ENCODE results near the gene HCN1. TPM values are rescaled to one million over a fixed set of nuclear protein-coding genes. Genes with fewer than 3 reads are reported as not detected.
A peak's percentile ranks its signal among the peaks of the same experiment; 100 is the strongest.

Gene HCN1
- total and polyA plus RNA-seq, 7 donors = 0.20 to 0.36 (median 0.29) TPM; not detected in 3

- Histone ChIP-seq H3K36me3 (ENCODE audit: insufficient read depth in 1 of 2, low read depth in 1 of 2) (no peaks in the 10 kb centered on the region), H3K27me3 (ENCODE audit: insufficient read depth in 3 of 3, low read length in 2 of 3) (peaks cover 0 to 20% (median 7%) of the 10 kb centered on the region in 3 donors), H3K9me3 (no peaks in the 10 kb centered on the region), H3K4me3 (no peak overlapping the region), H3K27ac (no peak overlapping the region), H3K4me1 (no peaks in the 10 kb centered on the region)
- DNase-seq (no peak), ATAC-seq (no peak)
- TF ChIP-seq, protein P1, sequence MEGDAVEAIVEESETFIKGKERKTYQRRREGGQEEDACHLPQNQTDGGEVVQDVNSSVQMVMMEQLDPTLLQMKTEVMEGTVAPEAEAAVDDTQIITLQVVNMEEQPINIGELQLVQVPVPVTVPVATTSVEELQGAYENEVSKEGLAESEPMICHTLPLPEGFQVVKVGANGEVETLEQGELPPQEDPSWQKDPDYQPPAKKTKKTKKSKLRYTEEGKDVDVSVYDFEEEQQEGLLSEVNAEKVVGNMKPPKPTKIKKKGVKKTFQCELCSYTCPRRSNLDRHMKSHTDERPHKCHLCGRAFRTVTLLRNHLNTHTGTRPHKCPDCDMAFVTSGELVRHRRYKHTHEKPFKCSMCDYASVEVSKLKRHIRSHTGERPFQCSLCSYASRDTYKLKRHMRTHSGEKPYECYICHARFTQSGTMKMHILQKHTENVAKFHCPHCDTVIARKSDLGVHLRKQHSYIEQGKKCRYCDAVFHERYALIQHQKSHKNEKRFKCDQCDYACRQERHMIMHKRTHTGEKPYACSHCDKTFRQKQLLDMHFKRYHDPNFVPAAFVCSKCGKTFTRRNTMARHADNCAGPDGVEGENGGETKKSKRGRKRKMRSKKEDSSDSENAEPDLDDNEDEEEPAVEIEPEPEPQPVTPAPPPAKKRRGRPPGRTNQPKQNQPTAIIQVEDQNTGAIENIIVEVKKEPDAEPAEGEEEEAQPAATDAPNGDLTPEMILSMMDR (IDR thresholded peaks at IDR 0.05) = no peak
- intact Hi-C loops (cut with DNase I) = loop anchor here in 1 of 2 donors (5.0 kb wide), 1 partner anchor 660 kb away; no protein-coding TSS in a partner anchor
- 37 to 46% (median 41%) methylated on average over 6 of the region's 6 CpGs for WGBS, 3 donors
Measured at GRCh38 chr5:45697201-45697600, 1.0 kb upstream of the HCN1 start.

- Histone ChIP-seq H3K4me3 (peak overlapping the region; percentile 67), H3K4me1 (no peaks in the 10 kb centered on the region), H3K27me3 (ENCODE audit: insufficient read depth in 3 of 3, low read length in 2 of 3) (peaks cover 0 to 20% (median 7%) of the 10 kb centered on the region in 3 donors), H3K9me3 (no peaks in the 10 kb centered on the region), H3K36me3 (ENCODE audit: insufficient read depth in 1 of 2, low read depth in 1 of 2) (no peaks in the 10 kb centered on the region), H3K27ac (no peak overlapping the region)
- no peak for DNase-seq
- intact Hi-C loops (cut with DNase I) = loop anchor here in 1 of 2 donors (5.0 kb wide), 1 partner anchor 658 kb away; no protein-coding TSS in a partner anchor
- 1 to 3% (median 2%) methylated on average over 29 to 59 of the region's 59 CpGs for WGBS, 3 donors
- ATAC-seq = no peak
- TF ChIP-seq, protein P1 (IDR thresholded peaks at IDR 0.05) = no peak
Measured at GRCh38 chr5:45695804-45696156, 400 bp downstream of the HCN1 start.

DNA sequence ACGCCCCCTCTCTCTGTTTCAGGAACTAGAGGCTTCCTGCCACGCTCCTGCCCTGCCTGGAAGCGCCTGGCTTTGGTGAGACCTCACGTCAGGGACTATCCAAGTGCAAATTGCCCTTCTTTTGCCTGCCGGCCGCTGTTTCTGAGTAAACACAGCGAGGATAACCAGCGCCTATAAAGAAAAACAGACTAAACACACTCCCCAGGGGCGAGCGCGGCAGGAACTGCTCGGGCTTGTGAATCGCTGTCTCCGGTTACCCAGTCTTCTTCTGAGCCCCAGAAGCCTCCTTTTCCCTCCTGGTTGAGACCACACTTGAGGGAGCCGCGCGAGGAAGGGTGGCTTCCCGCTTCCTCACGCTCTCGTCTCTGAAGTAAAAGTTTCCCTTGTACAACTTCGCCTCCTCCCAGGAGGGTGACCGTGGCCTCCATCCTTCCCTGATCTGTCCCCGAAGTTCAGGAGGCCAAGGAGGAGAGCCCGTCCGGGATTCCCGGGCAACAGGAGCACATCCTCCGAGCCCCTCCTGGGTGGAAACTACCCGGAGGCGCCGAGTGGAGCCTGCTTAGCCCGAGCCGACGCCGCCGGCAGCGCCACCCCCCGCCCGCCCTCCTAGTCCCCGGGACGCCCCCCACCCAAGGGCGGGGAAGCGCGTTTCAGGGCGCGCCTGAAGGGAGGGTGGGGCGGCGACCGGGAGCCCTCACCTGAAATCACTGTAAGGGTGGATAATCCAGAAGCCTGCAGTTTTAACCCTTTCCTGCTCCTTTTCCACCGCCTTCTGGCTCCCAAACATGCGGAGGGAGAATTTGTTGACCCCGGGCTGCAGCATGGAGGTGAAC lies 993 bp downstream of the HCN1 start:
- TF ChIP-seq, protein P1 (IDR thresholded peaks at IDR 0.05) = no peak

DNA sequence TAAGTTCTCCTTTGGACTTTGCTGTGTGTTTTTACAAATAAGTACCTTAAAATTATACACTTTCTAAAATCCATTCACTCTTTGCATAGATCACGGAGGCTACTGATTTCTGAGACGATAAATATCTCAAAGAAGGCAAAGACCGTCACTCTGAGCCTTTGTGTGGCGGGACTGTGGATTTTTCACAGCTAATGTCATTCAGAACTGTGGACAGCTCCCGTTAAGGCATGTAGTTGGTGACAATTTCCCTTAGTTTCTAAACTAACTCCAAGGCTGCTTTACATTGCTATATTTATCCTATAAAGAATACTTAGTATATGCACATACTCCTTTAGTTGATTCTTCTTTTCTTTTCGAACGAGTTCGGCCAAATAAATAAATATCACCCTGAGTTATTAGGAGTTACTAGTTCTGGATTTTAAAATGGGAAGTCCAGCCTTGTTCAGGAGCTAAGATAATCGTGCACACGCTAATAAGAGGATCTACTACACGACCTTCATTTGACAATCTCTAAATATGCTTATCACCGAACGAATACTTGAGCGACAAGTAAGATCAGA lies 1.8 kb downstream of the HCN1 start:
- whole genome bisulfite sequencing, 3 donors = 17 to 21% (median 20%) methylated on average over 14 of the region's 14 CpGs
- intact Hi-C loops (cut with DNase I) = no loop called here
- peaks cover 0 to 20% (median 7%) of the 10 kb centered on the region in 3 donors for H3K27me3 ChIP-seq (ENCODE audit: insufficient read depth in 3 of 3, low read length in 2 of 3)
- no peaks in the 10 kb centered on the region for H3K9me3 ChIP-seq
- H3K4me1 ChIP-seq = no peaks in the 10 kb centered on the region
- no peak for DNase-seq
- H3K36me3 ChIP-seq (ENCODE audit: insufficient read depth in 1 of 2, low read depth in 1 of 2) = no peaks in the 10 kb centered on the region
- TF ChIP-seq, protein P1 (IDR thresholded peaks at IDR 0.05) = no peak
- H3K4me3 ChIP-seq = peak overlapping the region; percentile 67
- no peak overlapping the region for H3K27ac ChIP-seq
- no peak for ATAC-seq

More for the DNA sequence above, 993 bp downstream of the HCN1 start:
- intact Hi-C loops (cut with DNase I) = loop anchor here in 1 of 2 donors (5.0 kb wide), 1 partner anchor 658 kb away; no protein-coding TSS in a partner anchor
- 1% methylated on average over 46 to 51 of the region's 51 CpGs for WGBS, 3 donors
- H3K27ac ChIP-seq = no peak overlapping the region
- H3K9me3 ChIP-seq = no peaks in the 10 kb centered on the region
- DNase-seq (peak in 1 of 2 donors; percentile 43), ATAC-seq (peak in 1 of 4 donors; percentile 18)
- no peaks in the 10 kb centered on the region for H3K36me3 ChIP-seq (ENCODE audit: insufficient read depth in 1 of 2, low read depth in 1 of 2)
- H3K27me3 ChIP-seq (ENCODE audit: insufficient read depth in 3 of 3, low read length in 2 of 3) = peaks cover 0 to 20% (median 7%) of the 10 kb centered on the region in 3 donors
- no peaks in the 10 kb centered on the region for H3K4me1 ChIP-seq
- peak overlapping the region; percentile 67 for H3K4me3 ChIP-seq

Data from psoas muscle (tissue), 8 donors.